Measurements from ENCODE around the gene MATN4. TPM values are rescaled to one million over a fixed set of nuclear protein-coding genes. Genes with fewer than 3 reads are reported as not detected.

MATN4 gene
- total RNA-seq, 3 donors from 2014 or later = 0.11 to 0.13 TPM; not detected in 1

DNA sequence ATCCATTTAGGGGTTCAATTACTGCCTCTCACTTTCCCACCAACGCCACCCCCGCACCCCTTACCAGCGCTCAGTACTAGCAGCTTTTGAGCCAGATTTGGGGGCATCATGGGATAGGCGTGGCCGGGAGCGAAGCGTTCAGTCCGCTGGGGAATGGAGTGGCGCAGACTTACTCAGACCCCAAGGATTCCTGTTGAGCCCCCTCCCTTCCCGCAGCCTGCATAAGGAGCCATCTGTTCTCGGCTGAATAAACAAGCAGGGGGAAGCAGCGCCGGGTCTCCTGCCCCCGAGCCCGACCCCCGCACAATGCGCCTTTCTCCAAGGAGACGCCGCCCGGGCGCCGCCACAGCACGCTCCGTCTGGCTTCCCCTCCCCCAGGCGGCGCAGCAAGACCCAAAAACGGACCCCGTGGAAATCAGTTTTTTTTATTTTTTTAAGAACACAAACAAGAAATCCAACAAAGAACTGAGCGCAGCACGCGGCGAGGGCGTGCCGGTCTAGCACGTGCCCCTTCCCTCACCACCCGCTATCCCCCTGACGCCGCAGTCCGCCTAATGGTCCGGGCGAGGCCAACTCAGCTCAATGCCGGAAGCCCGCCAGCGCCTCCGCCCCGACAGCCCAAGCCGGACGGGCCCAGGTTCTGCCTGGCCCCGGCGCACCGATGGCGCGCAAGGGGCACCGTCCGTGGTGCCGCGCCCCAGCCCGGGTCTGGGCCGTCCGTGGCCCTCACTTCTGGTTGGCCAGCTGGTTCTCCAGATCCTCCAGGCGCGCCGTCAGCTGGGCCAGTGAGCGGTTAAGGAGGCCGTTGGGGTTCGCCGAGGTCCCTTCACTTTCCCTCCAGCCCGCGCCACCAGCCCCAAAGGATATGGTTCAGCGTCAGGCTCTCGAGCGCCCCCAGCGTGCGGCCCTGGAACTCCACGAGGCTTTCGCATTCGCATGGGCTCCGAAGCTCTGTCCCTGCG is 14.8 kb downstream of the MATN4 start:
- peaks cover 8% of the 10 kb centered on the region for H3K4me1 Mint-ChIP-seq (ENCODE audit: low read depth)
- H3K4me3 Mint-ChIP-seq = peak overlapping the region; percentile 74
- H3K36me3 Mint-ChIP-seq (ENCODE audit: insufficient read depth) = no peaks in the 10 kb centered on the region
- DNase-seq (peak; percentile 81), ATAC-seq (peak; percentile 93 to 95)
- peaks cover 41% of the 10 kb centered on the region for H3K27me3 Mint-ChIP-seq (ENCODE audit: low read depth)
- no peaks in the 10 kb centered on the region for H3K9me3 Mint-ChIP-seq

- DNase-seq = no peak
- Mint-ChIP-seq H3K9me3 (no peaks in the 10 kb centered on the region), H3K4me1 (ENCODE audit: low read depth) (peaks cover 8% of the 10 kb centered on the region), H3K36me3 (ENCODE audit: insufficient read depth) (no peaks in the 10 kb centered on the region), H3K4me3 (peak overlapping the region; percentile 74), H3K27me3 (ENCODE audit: low read depth) (peaks cover 35% of the 10 kb centered on the region)
- no peak for ATAC-seq
These were observed 15.8 kb downstream of the MATN4 start for GRCh38 chr20:45292343-45292742.

GRCh38 chr20:45291526-45291925 is 16.6 kb downstream of the MATN4 start:
- Mint-ChIP-seq H3K4me3 (no peak overlapping the region), H3K36me3 (ENCODE audit: insufficient read depth) (no peaks in the 10 kb centered on the region), H3K4me1 (ENCODE audit: low read depth) (peaks cover 8% of the 10 kb centered on the region), H3K9me3 (no peaks in the 10 kb centered on the region), H3K27me3 (ENCODE audit: low read depth) (peaks cover 39% of the 10 kb centered on the region)
- DNase-seq (no peak), ATAC-seq (no peak)

- Mint-ChIP-seq H3K4me3 (no peak overlapping the region), H3K9me3 (no peaks in the 10 kb centered on the region), H3K36me3 (ENCODE audit: insufficient read depth) (no peaks in the 10 kb centered on the region), H3K4me1 (ENCODE audit: low read depth) (peaks cover 8% of the 10 kb centered on the region), H3K27me3 (ENCODE audit: low read depth) (peaks cover 35% of the 10 kb centered on the region)
- peak; percentile 53 for DNase-seq
- ATAC-seq = peak; percentile 41 to 56
These were observed 17.3 kb downstream of the MATN4 start for GRCh38 chr20:45290677-45291355.

DNA sequence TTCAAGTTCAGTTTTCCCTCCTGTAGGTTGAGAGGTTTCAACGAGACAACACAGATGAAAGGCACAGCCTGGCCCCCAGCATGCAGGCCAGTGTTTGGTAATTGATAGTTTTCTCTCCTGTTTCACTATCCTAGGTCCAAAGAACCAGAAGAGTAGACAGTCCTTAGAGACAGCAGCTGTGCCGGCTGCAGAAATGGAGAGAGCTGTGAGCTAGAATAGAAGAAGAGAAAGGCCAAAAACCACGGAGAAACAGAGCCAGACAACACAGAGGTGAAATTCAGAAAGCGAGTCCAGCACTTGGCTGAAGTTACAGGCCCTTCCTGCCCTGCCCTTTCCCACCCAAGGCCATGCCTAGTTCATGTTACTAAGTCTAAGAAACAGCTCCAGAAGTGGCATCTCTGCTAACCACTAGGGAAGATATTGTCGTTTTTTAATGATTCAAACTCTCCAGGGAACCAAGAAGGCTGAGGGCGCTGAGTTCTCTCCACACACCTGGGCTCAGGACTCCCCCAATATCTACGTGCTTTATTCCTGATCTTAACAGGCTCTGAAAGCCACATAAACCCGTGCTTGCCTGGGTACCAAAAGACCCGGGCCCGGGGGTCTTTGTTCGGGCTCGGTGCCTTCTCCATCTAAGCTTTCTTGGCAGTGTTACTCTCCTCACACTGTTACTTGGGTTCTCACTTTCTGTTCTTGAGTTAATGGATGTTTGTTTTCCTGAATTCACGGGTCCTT is 18.0 kb downstream of the MATN4 start:
- DNase-seq (no peak), ATAC-seq (no peak)
- H3K36me3 Mint-ChIP-seq (ENCODE audit: insufficient read depth) = no peaks in the 10 kb centered on the region
- H3K4me1 Mint-ChIP-seq (ENCODE audit: low read depth) = peaks cover 8% of the 10 kb centered on the region
- H3K9me3 Mint-ChIP-seq = no peaks in the 10 kb centered on the region
- H3K4me3 Mint-ChIP-seq = no peak overlapping the region
- peaks cover 30% of the 10 kb centered on the region for H3K27me3 Mint-ChIP-seq (ENCODE audit: low read depth)

DNA sequence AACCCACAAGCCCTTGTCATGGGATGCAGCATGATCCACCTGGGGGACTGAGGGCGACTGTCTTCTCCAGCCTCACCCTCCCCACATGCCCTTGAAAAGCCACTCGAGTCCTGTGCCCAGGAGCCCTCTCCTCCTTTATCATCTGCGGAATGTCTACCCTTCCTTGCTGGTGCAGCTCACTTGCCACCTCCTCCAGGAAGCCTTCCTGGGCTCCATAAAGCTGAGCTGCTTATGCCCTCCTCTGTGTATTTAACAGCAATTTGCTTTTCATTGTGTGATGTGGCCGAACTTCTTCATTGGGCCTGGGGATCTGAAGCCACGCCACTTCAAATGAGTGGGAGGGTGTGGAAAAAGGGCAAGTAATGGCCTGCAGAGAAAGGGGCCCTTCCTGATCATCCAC is 19.2 kb downstream of the MATN4 start:
- H3K4me1 Mint-ChIP-seq (ENCODE audit: low read depth) = peaks cover 7% of the 10 kb centered on the region
- DNase-seq (no peak), ATAC-seq (no peak)
- no peak overlapping the region for H3K4me3 Mint-ChIP-seq
- H3K27me3 Mint-ChIP-seq (ENCODE audit: low read depth) = peaks cover 23% of the 10 kb centered on the region
- no peaks in the 10 kb centered on the region for H3K36me3 Mint-ChIP-seq (ENCODE audit: insufficient read depth)
- H3K9me3 Mint-ChIP-seq = no peaks in the 10 kb centered on the region

DNA sequence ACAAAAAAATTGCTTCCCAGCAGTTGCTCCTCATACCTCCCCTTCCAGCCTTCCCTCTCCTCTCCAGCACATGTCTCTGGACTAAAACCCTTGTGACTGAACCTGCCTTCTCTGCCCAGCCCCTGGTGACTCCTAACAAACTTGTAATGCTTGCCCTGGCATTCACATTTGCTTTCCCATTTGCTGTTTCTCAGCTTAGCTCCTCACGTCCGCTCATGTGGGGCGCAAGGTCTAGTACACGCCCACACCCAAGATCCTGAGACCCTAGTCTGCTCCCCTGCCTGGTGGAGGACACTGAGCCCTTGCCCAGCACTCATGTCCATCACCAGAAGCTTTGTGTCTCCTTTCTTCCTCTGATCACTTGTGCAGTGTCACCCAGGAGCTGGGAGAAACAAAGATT is 19.7 kb downstream of the MATN4 start:
- Mint-ChIP-seq H3K9me3 (no peaks in the 10 kb centered on the region), H3K4me1 (ENCODE audit: low read depth) (peaks cover 6% of the 10 kb centered on the region), H3K36me3 (ENCODE audit: insufficient read depth) (no peaks in the 10 kb centered on the region), H3K4me3 (no peak overlapping the region), H3K27me3 (ENCODE audit: low read depth) (peaks cover 22% of the 10 kb centered on the region)
- no peak for DNase-seq
- no peak for ATAC-seq

GRCh38 chr20:45283551-45284057 is 24.5 kb downstream of the MATN4 start:
- Mint-ChIP-seq H3K36me3 (ENCODE audit: insufficient read depth) (no peaks in the 10 kb centered on the region), H3K4me3 (no peak overlapping the region), H3K27me3 (ENCODE audit: low read depth) (peaks cover 17% of the 10 kb centered on the region), H3K4me1 (ENCODE audit: low read depth) (no peaks in the 10 kb centered on the region), H3K9me3 (no peaks in the 10 kb centered on the region)
- no peak for DNase-seq
- ATAC-seq = peak in 1 of 2 donors; percentile 32

DNA sequence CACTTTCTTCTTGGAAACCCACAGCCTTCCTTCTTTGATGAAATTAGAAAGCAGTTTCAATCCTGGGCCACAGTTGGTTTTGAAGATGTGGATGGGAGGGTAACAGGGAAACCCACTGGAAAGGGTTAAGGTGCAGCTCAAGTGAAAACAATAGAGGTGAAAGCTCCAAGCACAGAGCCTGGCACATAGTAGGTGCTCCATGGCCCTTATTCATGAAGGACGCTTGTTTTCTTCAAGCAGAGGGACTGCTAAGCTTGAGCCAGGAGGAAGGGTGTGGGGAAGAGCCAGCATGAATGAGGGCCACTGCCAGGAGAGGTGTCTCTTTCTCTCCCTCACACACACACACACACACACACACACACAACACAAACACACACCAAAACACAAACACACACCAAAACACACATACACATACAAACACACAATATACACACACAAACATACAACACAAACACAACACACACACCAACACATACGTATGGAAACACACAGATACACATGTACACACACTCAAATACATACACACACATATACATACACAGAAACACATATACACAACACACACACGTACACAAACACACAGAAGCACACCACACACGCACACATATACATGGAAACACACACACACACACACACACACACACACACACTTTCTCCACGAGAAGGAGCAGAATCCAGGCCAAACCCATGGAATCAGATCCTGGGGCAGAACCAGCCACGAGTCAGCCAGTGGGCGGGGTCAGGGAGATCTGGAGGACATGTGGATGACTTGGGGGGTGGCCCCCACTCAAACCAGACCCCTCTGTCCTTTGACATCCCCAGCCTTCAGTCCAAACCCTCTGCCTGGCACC is 25.2 kb downstream of the MATN4 start:
- H3K4me1 Mint-ChIP-seq (ENCODE audit: low read depth) = no peaks in the 10 kb centered on the region
- DNase-seq (no peak), ATAC-seq (no peak)
- H3K9me3 Mint-ChIP-seq = no peaks in the 10 kb centered on the region
- H3K36me3 Mint-ChIP-seq (ENCODE audit: insufficient read depth) = no peaks in the 10 kb centered on the region
- H3K4me3 Mint-ChIP-seq = no peak overlapping the region
- H3K27me3 Mint-ChIP-seq (ENCODE audit: low read depth) = peaks cover 20% of the 10 kb centered on the region

DNA sequence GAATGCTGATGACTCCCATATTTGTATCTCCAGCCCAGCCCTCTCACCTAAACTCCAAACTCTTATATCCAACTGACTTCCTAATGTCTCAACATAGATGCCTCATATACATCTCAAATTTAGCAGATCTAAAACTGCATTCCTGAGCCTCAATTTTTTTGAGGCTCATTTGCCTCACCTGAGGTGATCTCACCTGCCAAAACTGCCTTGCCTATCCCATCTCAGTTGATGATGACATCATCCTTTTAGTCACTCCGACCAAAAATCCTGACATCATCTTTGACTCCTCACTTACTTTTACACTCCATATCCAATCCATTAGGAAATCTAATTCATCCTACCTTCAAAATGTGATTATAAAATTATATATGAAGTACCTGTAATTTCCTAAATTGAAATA is 28.1 kb downstream of the MATN4 start:
- ATAC-seq (no peak), DNase-seq (no peak)
- Mint-ChIP-seq H3K36me3 (ENCODE audit: insufficient read depth) (no peaks in the 10 kb centered on the region), H3K4me1 (ENCODE audit: low read depth) (no peaks in the 10 kb centered on the region), H3K9me3 (no peaks in the 10 kb centered on the region), H3K27me3 (ENCODE audit: low read depth) (peaks cover 34% of the 10 kb centered on the region), H3K4me3 (no peak overlapping the region)

- ATAC-seq = no peak
- H3K27me3 Mint-ChIP-seq (ENCODE audit: low read depth) = peaks cover 49% of the 10 kb centered on the region
These were observed 32.8 kb downstream of the MATN4 start for GRCh38 chr20:45275338-45275737.

DNA sequence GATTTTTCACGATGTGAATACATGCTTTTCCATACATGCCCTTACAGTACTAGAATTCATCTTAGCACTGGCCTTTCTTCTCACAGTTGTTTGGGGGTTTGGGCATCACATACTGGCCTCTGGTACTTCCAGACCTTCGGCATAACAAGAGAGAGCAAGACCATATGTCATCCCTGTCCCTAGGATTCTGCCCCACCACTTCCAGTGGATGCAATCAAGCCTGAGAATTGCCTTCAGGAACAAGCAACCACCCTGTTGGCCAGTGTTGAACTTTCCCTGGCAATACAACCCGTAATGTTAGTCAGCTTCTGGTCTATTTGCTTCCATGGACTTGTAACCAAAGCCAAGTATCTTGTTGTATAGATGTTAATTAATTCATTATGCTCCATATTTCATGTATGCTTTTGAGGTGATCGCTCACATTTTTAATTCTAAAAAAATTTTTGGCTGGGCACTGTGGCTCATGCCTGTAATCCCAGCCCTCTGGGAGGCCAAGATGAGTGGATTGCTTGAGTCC is 38.3 kb downstream of the MATN4 start:
- no peak for ATAC-seq

More at GRCh38 chr20:45275338-45275737, 32.8 kb downstream of the MATN4 start:
- H3K36me3 Mint-ChIP-seq (ENCODE audit: insufficient read depth) = no peaks in the 10 kb centered on the region
- no peak overlapping the region for H3K4me3 Mint-ChIP-seq
- no peak for DNase-seq
- no peaks in the 10 kb centered on the region for H3K9me3 Mint-ChIP-seq
- no peaks in the 10 kb centered on the region for H3K4me1 Mint-ChIP-seq (ENCODE audit: low read depth)

GRCh38 chr20:45269056-45269455 is 39.0 kb downstream of the MATN4 start:
- ATAC-seq = no peak
- Mint-ChIP-seq H3K36me3 (ENCODE audit: insufficient read depth) (no peaks in the 10 kb centered on the region), H3K9me3 (no peaks in the 10 kb centered on the region), H3K4me3 (no peak overlapping the region), H3K27me3 (ENCODE audit: low read depth) (peaks cover 29% of the 10 kb centered on the region), H3K4me1 (ENCODE audit: low read depth) (no peaks in the 10 kb centered on the region)
- no peak for DNase-seq

More for the DNA sequence above, 38.3 kb downstream of the MATN4 start:
- DNase-seq = no peak
- peaks cover 29% of the 10 kb centered on the region for H3K27me3 Mint-ChIP-seq (ENCODE audit: low read depth)
- no peak overlapping the region for H3K4me3 Mint-ChIP-seq
- no peaks in the 10 kb centered on the region for H3K36me3 Mint-ChIP-seq (ENCODE audit: insufficient read depth)
- H3K9me3 Mint-ChIP-seq = no peaks in the 10 kb centered on the region
- no peaks in the 10 kb centered on the region for H3K4me1 Mint-ChIP-seq (ENCODE audit: low read depth)
